Vagina (tissue), 2 donors: ENCODE results near the gene ASB7.

ENCODE experiments used
- CTCF ChIP-seq, 3 experiments: fragments of 450-650 bp in 2 of 3; fragments of 200-600 bp in 1 of 3; sonication (generic) in 1 of 3; IDR thresholded peaks; one replicate each; pipeline ENCODE4 v1.5.1; 2017 to 2019; ENCODE audit warnings: antibody characterized with exemption in 3 of 3, mild to moderate bottlenecking in 2 of 3, moderate library complexity in 2 of 3
- POLR2A ChIP-seq, 2 donors: fragments of 450-650 bp; IDR thresholded peaks; one replicate each; pipeline ENCODE4 v1.6.1; 2017; ENCODE audit warnings: antibody characterized with exemption in 2 of 2, mild to moderate bottlenecking in 2 of 2, moderate library complexity in 2 of 2

DNA sequence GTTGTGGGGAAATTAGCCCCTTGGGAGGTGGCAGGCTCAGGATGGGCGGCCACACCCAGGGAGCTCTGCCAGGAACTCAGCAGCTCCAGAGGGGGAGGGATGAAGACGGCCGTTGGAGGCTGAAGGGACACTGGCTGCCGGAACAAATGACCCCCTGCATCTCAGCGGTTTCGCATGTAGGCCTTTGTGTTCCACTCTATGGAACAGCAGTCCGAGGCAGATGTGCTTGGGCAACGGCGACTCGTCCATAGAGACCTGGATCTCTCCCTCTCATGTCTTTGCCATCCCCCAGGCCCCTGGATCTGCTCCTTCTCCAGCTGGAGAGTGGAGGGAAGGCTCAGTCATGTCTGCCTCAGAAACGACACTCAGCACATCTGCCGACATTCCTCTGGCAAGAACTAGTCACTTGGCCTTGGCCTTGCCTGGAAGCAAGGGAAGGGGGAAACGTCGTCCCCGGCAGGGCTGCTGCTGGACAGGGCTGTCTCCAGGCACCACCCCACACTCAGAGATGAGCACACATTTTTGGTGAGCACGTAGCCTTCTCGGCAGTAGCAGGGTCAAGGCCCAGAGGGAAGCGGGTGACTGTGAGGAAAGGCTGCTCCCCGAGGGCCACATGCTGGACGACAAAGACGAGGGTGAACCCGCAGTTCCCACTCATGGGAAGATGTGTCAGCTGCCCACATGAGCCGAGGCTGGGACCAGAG lies 83.8 kb downstream of the ASB7 start:
- no peak for TF ChIP-seq CTCF (IDR thresholded peaks at IDR 0.05)
- TF ChIP-seq POLR2A (IDR thresholded peaks at IDR 0.05) = no peak
